Measurements from ENCODE around the gene POPDC3.

DNA sequence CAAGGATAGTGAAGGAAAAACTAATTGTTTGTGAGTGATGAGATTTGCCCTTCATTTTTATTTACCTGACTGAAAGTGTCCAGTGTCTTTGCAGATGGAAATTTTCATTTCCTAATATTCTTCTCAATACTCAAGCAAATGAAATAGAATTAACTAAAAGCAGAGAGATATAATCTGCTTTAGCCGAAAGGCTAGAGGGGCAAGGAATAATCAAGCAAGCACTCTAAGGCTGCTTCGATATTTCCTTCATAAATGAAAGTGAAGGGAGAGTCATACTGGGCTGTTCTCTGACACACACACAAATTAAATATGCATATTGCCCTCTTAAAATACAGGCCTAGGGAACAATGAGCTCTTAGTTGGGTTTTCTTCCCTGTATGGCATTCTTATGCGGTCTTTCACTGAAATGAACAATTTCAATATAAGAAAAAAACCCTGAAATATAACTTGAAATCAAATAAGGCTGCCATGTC is 47.5 kb upstream of the POPDC3 start:
- no peak for TF ChIP-seq CTCF (IDR thresholded peaks at IDR 0.05)
- no peak for TF ChIP-seq POLR2A (IDR thresholded peaks at IDR 0.05)

Measured in body of pancreas (tissue), 4 donors.